GM12878 (cell line): ENCODE measurements around the gene FAM76A. TPM values are rescaled to one million over a fixed set of nuclear protein-coding genes. Genes with fewer than 3 reads are reported as not detected.

Source experiments
- ATAC-seq: fragments of 200-7000 bp; cut with Tn5 transposase; 3 replicates; pipeline ENCODE4 v1.9.1; 2020; ENCODE audit warnings: mild to moderate bottlenecking, moderate library complexity
- BruUV-seq: library from RNA; stranded (reverse); fragments of 400-500 nt; replicated peaks from 2 replicates; lab custom pipeline; 2021; lab: Mats Ljungman, UMichigan
- CTCF ChIA-PET: fragments of 300-600 bp; sonication (Branson Sonifier 250); formaldehyde crosslinking; extraction: SDS; loops from one replicate; lab custom pipeline; 2021; ENCODE audit warnings: inconsistent platforms; lab: Yijun Ruan, JAX
- POLR2A ChIA-PET: fragments of 350-600 bp; formaldehyde crosslinking; extraction: SDS; loops from one replicate; lab custom pipeline; 2021; ENCODE audit warnings: inconsistent platforms; lab: Charles Lee
- RAD21 ChIA-PET: fragments of 300-600 bp; sonication (Branson Sonifier 250); formaldehyde crosslinking; loops from one replicate; lab custom pipeline; 2023; ENCODE audit warnings: antibody characterized with exemption; ENCODE audit not compliant: unreplicated experiment; lab: Charles Lee
- SMC1A ChIA-PET: fragments of 300-600 bp; sonication (Branson Sonifier 250); formaldehyde crosslinking; loops from one replicate; lab custom pipeline; 2023; ENCODE audit not compliant: unreplicated experiment, uncharacterized antibody; lab: Charles Lee
- DNase-seq: peaks from one replicate; pipeline ENCODE4 v3.0.0-alpha.2; 2011; ENCODE audit warnings: low read depth, low spot score
- FAIRE-seq: peaks from 3 replicates; lab custom pipeline; 2011; peaks lifted over from hg19 to GRCh38; lab: Jason Lieb, UNC
- H2AFZ ChIP-seq: 2 replicates; pipeline ENCODE4 v1.6.0; 2011; ENCODE audit warnings: low read depth, low read length, control low read depth; ENCODE audit not compliant: control insufficient read depth
- H3K27ac ChIP-seq: 2 replicates; pipeline ENCODE4 v1.5.1; 2011; ENCODE audit warnings: control low read depth; ENCODE audit not compliant: control insufficient read depth, insufficient read depth
- H3K27me3 ChIP-seq, 2 experiments: replicated peaks in 1 of 2; 2 replicates each; pipeline versions ENCODE4 v1.6.0 to v1.6.1; 2011; ENCODE audit warnings: low read length in 1 of 2; ENCODE audit not compliant: control insufficient read depth in 2 of 2, insufficient read depth in 2 of 2
- H3K36me3 ChIP-seq, 2 experiments: 2 replicates each; pipeline ENCODE4 v1.5.1; 2011; ENCODE audit warnings: low read length in 1 of 2; ENCODE audit not compliant: control insufficient read depth in 2 of 2, insufficient read depth in 2 of 2
- H3K4me1 ChIP-seq: 2 replicates; pipeline ENCODE4 v1.6.1; 2011; ENCODE audit warnings: mild to moderate bottlenecking, low read length, moderate library complexity, mixed read lengths; ENCODE audit not compliant: control insufficient read depth, insufficient read depth
- H3K4me2 ChIP-seq: 2 replicates; pipeline ENCODE4 v1.6.0; 2011; ENCODE audit warnings: control low read depth; ENCODE audit not compliant: control insufficient read depth, insufficient read depth
- H3K4me3 ChIP-seq: fragments of 200-600 bp; sonication (generic); 2 replicates; pipeline ENCODE4 v1.5.1; 2016
- H3K79me2 ChIP-seq: 2 replicates; pipeline ENCODE4 v1.6.0; 2011; ENCODE audit warnings: low read length; ENCODE audit not compliant: control insufficient read depth, insufficient read depth
- H3K9ac ChIP-seq: 2 replicates; pipeline ENCODE4 v1.8.0; 2011; ENCODE audit warnings: low read length, control low read depth, mixed read lengths; ENCODE audit not compliant: control insufficient read depth, insufficient read depth
- H3K9me3 ChIP-seq: replicated peaks from 3 replicates; pipeline ENCODE4 v1.5.1; 2011; ENCODE audit warnings: mild to moderate bottlenecking, low read length; ENCODE audit not compliant: control insufficient read depth, insufficient read depth
- H4K20me1 ChIP-seq: 2 replicates; pipeline ENCODE4 v1.6.0; 2011; ENCODE audit not compliant: control insufficient read depth, insufficient read depth
- ATF2 ChIP-seq: IDR thresholded peaks from 2 replicates; pipeline ENCODE4 v1.6.1; 2012; ENCODE audit warnings: low read length, inconsistent platforms
- ATF7 ChIP-seq: fragments of 450-650 bp; IDR thresholded peaks from 2 replicates; pipeline ENCODE4 v1.6.1; 2016; ENCODE audit warnings: low read depth, mild to moderate bottlenecking
- CREM ChIP-seq: IDR thresholded peaks from 2 replicates; pipeline ENCODE4 v1.6.1; 2014; ENCODE audit warnings: antibody characterized with exemption, low read depth
- FOXK2 ChIP-seq: fragments of 450-650 bp; IDR thresholded peaks from 2 replicates; pipeline ENCODE4 v1.6.1; 2017; ENCODE audit warnings: mild to moderate bottlenecking, moderate library complexity
- HCFC1 ChIP-seq: fragments of 150-350 bp; IDR thresholded peaks from 2 replicates; pipeline ENCODE4 v1.6.1; 2014; ENCODE audit warnings: low read length
- KLF5 ChIP-seq: fragments of 450-650 bp; IDR thresholded peaks from 2 replicates; pipeline ENCODE4 v1.6.1; 2014; ENCODE audit warnings: mild to moderate bottlenecking; ENCODE audit not compliant: partially characterized antibody
- MAX ChIP-seq: IDR thresholded peaks from 2 replicates; pipeline ENCODE4 v1.6.1; 2012; ENCODE audit warnings: low read depth, low read length, improper control_type of control experiment
- MEF2A ChIP-seq: IDR thresholded peaks from 2 replicates; pipeline ENCODE4 v1.6.1; 2011; ENCODE audit warnings: low read depth, mild to moderate bottlenecking, low read length, moderate library complexity; ENCODE audit not compliant: insufficient read depth
- NFXL1 ChIP-seq: fragments of 450-650 bp; IDR thresholded peaks from 2 replicates; pipeline ENCODE4 v1.6.1; 2017; ENCODE audit warnings: antibody characterized with exemption, mild to moderate bottlenecking, borderline replicate concordance
- NFYB ChIP-seq: IDR thresholded peaks from 2 replicates; pipeline ENCODE4 v1.6.1; 2011; ENCODE audit warnings: low read depth, mild to moderate bottlenecking, low read length, improper control_type of control experiment, moderate library complexity; ENCODE audit not compliant: insufficient read depth
- POLR2AphosphoS2 ChIP-seq: IDR thresholded peaks from 2 replicates; pipeline ENCODE4 v1.6.1; 2011; ENCODE audit warnings: low read depth, mild to moderate bottlenecking, low read length, improper control_type of control experiment, moderate library complexity
- SMARCA5 ChIP-seq: fragments of 450-650 bp; IDR thresholded peaks from 2 replicates; pipeline ENCODE4 v1.6.1; 2017; ENCODE audit warnings: mild to moderate bottlenecking
- SMC3 ChIP-seq: IDR thresholded peaks from 2 replicates; pipeline ENCODE4 v1.6.1; 2011; ENCODE audit warnings: low read length, improper control_type of control experiment, borderline replicate concordance
- TARDBP ChIP-seq: IDR thresholded peaks from 2 replicates; pipeline ENCODE4 v1.6.1; 2016; ENCODE audit warnings: borderline replicate concordance
- USF1 ChIP-seq: IDR thresholded peaks from 2 replicates; pipeline ENCODE4 v1.6.1; 2011; ENCODE audit warnings: borderline replicate concordance, low read depth, mild to moderate bottlenecking, moderate library complexity, mixed read lengths, low read length; ENCODE audit not compliant: insufficient read depth; ENCODE audit errors: extremely low read length
- YY1 ChIP-seq: IDR thresholded peaks from 2 replicates; pipeline ENCODE4 v1.6.1; 2011; ENCODE audit warnings: low read depth, mild to moderate bottlenecking, low read length
- ZBTB33 ChIP-seq: fragments of 450-650 bp; IDR thresholded peaks from 2 replicates; pipeline ENCODE4 v1.6.1; 2017; ENCODE audit warnings: mild to moderate bottlenecking
- ZNF24 ChIP-seq: fragments of 450-650 bp; IDR thresholded peaks from 2 replicates; pipeline ENCODE4 v1.6.1; 2017; ENCODE audit warnings: antibody characterized with exemption, mild to moderate bottlenecking
- WGBS: methylation state at CpG from one replicate; pipeline ENCODE4 v1.1.6; 2016; ENCODE audit warnings: low lambda C conversion rate; ENCODE audit not compliant: insufficient replicate concordance, insufficient coverage; ENCODE audit errors: missing lambda C conversion rate; 5-methylcytosine and 5-hydroxymethylcytosine counted together
- in situ Hi-C: fragments of 300-500 bp; cut with MboI; formaldehyde crosslinking; loops from 9 replicates; pipeline ENCODE4 v1.14.3; 2018; ENCODE audit warnings: mixed read lengths
- intact Hi-C: fragments of 100-400 bp; cut with micrococcal nuclease; formaldehyde crosslinking; loops from one replicate; pipeline ENCODE4 v1.14.2; 2022; ENCODE audit not compliant: unreplicated experiment
- polyA plus RNA-seq, 11 experiments: library from polyadenylated mRNA; depleted of rRNA in 4 of 11; unstranded in 6 of 11; stranded (reverse) in 5 of 11; fragments of >200 nt; fragmentation: Nextera tagmentation in 4 of 11; fragmentation: Illumina TruSeq in 1 of 11; extraction: Ambion mirVana in 4 of 11; extraction: Trizol in 1 of 11; gene quantifications; 1 replicate in 1 of 11; 2 replicates in 10 of 11; pipeline versions ENCODE4 v1.2.1 to v1.2.3, GENCODE V29; 2011 to 2016; ENCODE audit warnings: inconsistent platforms in 2 of 11, missing spikeins in 2 of 11, low read depth in 1 of 11
- total RNA-seq, 4 experiments: library from RNA; depleted of rRNA in 3 of 4; stranded (reverse); fragments of >200 nt in 3 of 4; fragmentation: Illumina TruSeq in 1 of 4; extraction: Trizol in 1 of 4; gene quantifications; 2 replicates each; pipeline versions ENCODE4 v1.2.1 to v1.2.3, GENCODE V29; 2013 to 2021

The FAM76A gene
- total and polyA plus RNA-seq, 10 of the 15 experiments (the other 5 are each of a cell fraction or from before 2014, with no cell fraction given): 5.4 to 13.4 (median 7.6) TPM

- DNase-seq (no peak), ATAC-seq (no peak), FAIRE-seq (no peak)
- Histone ChIP-seq H3K9me3 (no peaks in the 10 kb centered on the region), H3K4me3 (no peak overlapping the region), H3K27me3 (no peaks in the 10 kb centered on the region), H3K27ac (no peak overlapping the region), H3K9ac (no peak overlapping the region), H2AFZ (no peak overlapping the region), H3K4me1 (no peaks in the 10 kb centered on the region), H3K4me2 (no peak overlapping the region), H4K20me1 (no peaks in the 10 kb centered on the region), H3K79me2 (no peaks in the 10 kb centered on the region), H3K36me3 (peaks cover 4 to 14% of the 10 kb centered on the region in 2 experiments)
- TF ChIP-seq YY1 (no peak), ATF2 (no peak), NFXL1 (no peak), ZBTB33 (no peak), TARDBP (no peak), ATF7 (no peak), FOXK2 (no peak), KLF5 (no peak), MAX (no peak), CREM (no peak), ZNF24 (no peak), SMARCA5 (no peak), NFYB (no peak), USF1 (no peak), POLR2AphosphoS2 (no peak), SMC3 (no peak), HCFC1 (no peak), MEF2A (no peak)
- intact Hi-C loops: no loop called here
- in situ Hi-C loops: no loop called here
- POLR2A ChIA-PET: interaction anchor here (0.5 kb wide), 1 partner anchor 554 kb away, joined by 3 read pairs; no protein-coding TSS in a partner anchor
- CTCF ChIA-PET: no interaction called here
- BruUV-seq: no TSS peak
- SMC1A ChIA-PET: no interaction called here
- 96% methylated on average over 2 of the region's 2 CpGs for WGBS
- RAD21 ChIA-PET: no interaction called here
These were observed 81.6 kb downstream of the FAM76A start for GRCh38 chr1:27807385-27807784.
